Activated naive CD4-positive, alpha-beta T cell treated with anti-CD3 and anti-CD28 coated beads for 36 hours (primary cell): ENCODE data around the gene PI4KB. TPM values are rescaled to one million over a fixed set of nuclear protein-coding genes. Genes with fewer than 3 reads are reported as not detected.

Experiments used
- CTCF ChIA-PET: fragments of 350-600 bp; sonication (Branson Sonifier 250); formaldehyde crosslinking; loops from one replicate; lab custom pipeline; 2021; ENCODE audit warnings: antibody characterized with exemption; lab: Charles Lee
- DNase-seq: peaks from one replicate; pipeline ENCODE4 v3.0.0-alpha.2; 2020
- H3K27ac Mint-ChIP-seq: one replicate; pipeline ENCODE4 v1.8.0; 2021; ENCODE audit warnings: mild to moderate bottlenecking, mixed read lengths
- H3K27me3 Mint-ChIP-seq: one replicate; pipeline ENCODE4 v1.8.0; 2021; ENCODE audit warnings: low read depth, mixed read lengths
- H3K36me3 Mint-ChIP-seq: one replicate; pipeline ENCODE4 v1.8.0; 2021; ENCODE audit warnings: low read depth, mixed read lengths
- H3K4me1 Mint-ChIP-seq: one replicate; pipeline ENCODE4 v1.8.0; 2021; ENCODE audit warnings: low read depth, mixed read lengths
- H3K4me3 Mint-ChIP-seq: one replicate; pipeline ENCODE4 v1.8.0; 2021; ENCODE audit warnings: mild to moderate bottlenecking, moderate library complexity, mixed read lengths
- H3K9me3 Mint-ChIP-seq: one replicate; pipeline ENCODE4 v1.8.0; 2021; ENCODE audit warnings: mixed read lengths
- intact Hi-C: fragments of 100-400 bp; cut with micrococcal nuclease; formaldehyde crosslinking; loops from one replicate; pipeline ENCODE4 v1.15.1; 2023
- total RNA-seq, 2 experiments: library from RNA; stranded (reverse); gene quantifications; one replicate each; pipeline ENCODE4 v1.2.3, GENCODE V29; 2021

Gene PI4KB
- total RNA-seq, 2 experiments from 2014 or later, result 64.1 to 69.2 TPM

DNA sequence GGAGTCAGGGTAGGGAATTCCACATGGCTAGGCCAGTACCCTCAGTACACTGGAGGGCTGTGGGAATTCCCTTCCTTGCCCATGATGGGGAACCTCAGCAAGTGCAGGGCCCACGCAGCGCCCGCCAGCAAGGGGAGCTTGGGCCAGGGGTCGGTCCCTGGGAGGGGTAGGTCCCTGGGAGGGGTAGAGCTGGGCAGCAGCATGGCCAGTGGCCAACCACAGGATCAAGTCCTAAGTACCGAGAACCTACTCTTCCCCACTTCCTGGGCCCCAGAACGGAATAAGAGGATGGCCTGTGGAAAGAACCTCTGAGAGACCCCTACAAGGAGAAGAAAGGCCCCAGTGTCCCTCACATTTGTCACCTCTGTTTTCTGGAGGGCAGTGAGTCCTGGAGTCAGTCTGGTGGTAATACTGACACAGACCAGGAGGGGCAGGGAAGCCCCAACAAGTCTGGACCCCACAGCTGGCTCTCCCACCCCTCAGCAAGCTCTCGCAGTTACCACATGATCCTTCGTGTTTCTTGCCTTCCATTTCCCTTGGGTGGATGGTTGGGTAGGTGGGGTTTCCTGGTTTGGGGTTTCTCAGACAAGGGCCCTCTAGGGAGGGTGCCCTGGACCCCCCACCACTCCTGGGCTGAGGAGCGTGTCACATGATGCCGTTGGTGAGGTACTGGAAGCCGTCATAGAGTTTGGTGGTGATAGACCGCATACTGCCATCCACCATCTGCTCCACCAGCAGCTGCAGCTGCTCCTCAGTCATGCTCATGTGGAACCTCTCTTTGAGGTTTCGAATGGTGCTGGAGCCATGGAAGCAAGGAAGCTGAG is 34.8 kb downstream of the PI4KB start:
- H3K4me3 Mint-ChIP-seq, result no peak overlapping the region
- no peaks in the 10 kb centered on the region for H3K27me3 Mint-ChIP-seq
- peaks cover 21% of the 10 kb centered on the region for H3K36me3 Mint-ChIP-seq
- no peak for DNase-seq
- intact Hi-C loops, result no loop called here
- H3K27ac Mint-ChIP-seq, result peak overlapping the region; percentile 46
- CTCF ChIA-PET, result interaction anchor here (1.5 to 7.2 kb wide), 2 partner anchors 9 to 48 kb away, joined by 4 to 59 read pairs; no protein-coding TSS in a partner anchor
- no peaks in the 10 kb centered on the region for H3K9me3 Mint-ChIP-seq
- H3K4me1 Mint-ChIP-seq, result peaks cover 13% of the 10 kb centered on the region

DNA sequence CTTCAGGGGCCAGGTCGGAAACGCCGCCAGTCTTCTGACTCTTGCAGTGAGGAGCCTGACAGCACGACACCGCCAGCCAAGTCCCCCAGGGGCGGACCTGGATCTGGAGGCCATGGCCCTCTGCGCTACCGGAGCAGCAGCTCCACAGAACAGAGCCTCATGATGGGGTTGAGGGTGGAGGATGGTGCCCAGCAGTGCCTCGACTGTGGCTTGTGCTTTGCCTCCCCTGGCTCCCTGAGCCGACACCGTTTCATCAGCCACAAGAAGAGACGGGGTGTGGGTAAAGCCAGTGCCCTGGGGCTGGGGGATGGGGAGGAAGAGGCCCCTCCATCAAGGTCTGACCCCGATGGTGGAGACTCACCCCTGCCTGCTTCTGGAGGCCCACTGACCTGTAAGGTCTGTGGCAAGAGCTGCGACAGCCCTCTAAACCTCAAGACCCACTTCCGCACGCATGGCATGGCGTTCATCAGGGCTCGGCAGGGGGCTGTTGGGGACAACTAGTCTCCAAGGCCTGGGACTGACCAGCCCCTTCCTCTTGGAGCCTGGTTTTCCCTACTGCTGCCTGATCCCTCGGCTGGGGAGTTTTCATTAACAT is 36.4 kb downstream of the PI4KB start:
- DNase-seq, result no peak
- no peak overlapping the region for H3K4me3 Mint-ChIP-seq
- H3K36me3 Mint-ChIP-seq, result peaks cover 24% of the 10 kb centered on the region
- CTCF ChIA-PET, result no interaction called here
- H3K27ac Mint-ChIP-seq, result no peak overlapping the region
- H3K9me3 Mint-ChIP-seq, result no peaks in the 10 kb centered on the region
- intact Hi-C loops, result no loop called here
- H3K27me3 Mint-ChIP-seq, result no peaks in the 10 kb centered on the region
- H3K4me1 Mint-ChIP-seq, result peaks cover 18% of the 10 kb centered on the region

DNA sequence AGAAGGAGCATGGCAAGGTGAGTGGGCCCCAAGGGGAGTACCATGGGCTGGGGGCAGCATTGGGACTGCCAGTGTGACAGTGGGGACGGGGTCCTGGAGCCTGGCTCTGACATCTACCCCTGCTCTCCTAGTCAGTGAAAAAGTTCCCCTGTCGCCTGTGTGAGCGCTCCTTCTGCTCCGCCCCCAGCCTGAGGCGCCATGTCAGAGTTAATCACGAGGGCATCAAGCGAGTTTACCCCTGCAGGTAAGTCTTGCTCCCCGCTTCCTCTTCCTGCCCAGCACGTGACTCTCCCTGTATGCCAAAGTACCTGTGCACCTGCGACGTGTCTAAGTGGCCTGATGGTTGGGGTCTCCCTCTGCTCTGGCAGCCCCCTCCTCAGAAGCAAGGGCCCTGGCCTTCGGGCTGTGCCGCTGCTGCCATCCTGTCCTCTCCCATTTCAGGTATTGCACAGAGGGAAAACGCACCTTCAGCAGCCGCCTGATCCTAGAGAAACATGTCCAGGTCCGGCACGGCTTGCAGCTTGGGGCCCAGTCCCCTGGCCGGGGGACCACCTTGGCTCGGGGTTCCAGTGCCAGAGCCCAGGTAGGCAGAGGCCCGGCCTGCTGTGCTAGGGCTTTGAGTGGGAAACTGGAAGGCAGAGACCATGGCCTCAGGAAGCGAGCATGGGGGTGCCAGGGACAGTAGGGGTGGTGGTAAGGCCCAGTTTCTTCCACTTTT is 37.1 kb downstream of the PI4KB start:
- Mint-ChIP-seq H3K9me3 (no peaks in the 10 kb centered on the region), H3K4me3 (no peak overlapping the region), H3K27ac (peak overlapping the region; percentile 36), H3K27me3 (no peaks in the 10 kb centered on the region), H3K4me1 (peaks cover 18% of the 10 kb centered on the region), H3K36me3 (peaks cover 23% of the 10 kb centered on the region)
- no peak for DNase-seq
- CTCF ChIA-PET, result no interaction called here
- intact Hi-C loops, result loop anchor here (10.0 kb wide), 1 partner anchor 325 kb away; the partner anchor contains the start of gene SNX27

DNA sequence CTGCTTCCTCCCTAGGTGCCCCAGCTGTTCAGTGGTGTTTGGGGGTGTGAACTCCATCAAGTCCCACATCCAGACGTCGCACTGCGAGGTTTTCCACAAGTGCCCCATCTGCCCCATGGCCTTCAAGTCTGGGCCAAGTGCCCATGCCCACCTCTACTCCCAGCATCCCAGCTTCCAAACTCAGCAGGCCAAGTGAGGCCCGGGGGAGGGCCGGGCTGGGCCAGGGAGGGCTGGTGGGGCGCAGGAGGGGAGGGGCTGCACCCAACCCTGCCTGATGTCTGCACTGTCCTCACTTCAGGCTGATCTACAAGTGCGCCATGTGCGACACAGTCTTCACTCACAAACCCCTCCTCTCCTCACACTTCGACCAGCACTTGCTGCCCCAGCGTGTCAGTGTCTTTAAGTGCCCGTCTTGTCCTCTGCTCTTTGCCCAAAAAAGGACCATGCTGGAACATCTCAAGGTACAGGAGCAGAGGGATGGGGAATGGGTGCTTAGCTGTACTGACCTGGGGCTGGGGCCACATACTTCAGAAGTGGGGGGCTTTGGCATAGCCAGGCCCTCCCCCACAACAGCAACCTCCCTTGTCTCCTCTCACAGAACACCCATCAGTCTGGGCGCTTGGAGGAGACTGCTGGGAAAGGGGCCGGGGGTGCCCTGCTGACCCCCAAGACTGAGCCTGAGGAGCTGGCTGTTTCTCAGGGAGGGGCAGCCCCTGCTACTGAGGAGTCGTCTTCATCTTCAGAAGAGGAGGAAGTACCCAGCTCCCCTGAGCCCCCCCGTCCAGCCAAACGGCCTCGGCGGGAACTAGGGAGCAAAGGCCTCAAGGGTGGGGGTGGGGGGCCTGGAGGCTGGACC is 37.9 kb downstream of the PI4KB start:
- Mint-ChIP-seq H3K27me3 (no peaks in the 10 kb centered on the region), H3K9me3 (no peaks in the 10 kb centered on the region), H3K36me3 (peaks cover 19% of the 10 kb centered on the region), H3K27ac (peak overlapping the region; percentile 1), H3K4me1 (peaks cover 20% of the 10 kb centered on the region), H3K4me3 (no peak overlapping the region)
- no peak for DNase-seq
- intact Hi-C loops, result loop anchor here (10.0 kb wide), 1 partner anchor 325 kb away; the partner anchor contains the start of gene SNX27
- CTCF ChIA-PET, result no interaction called here

DNA sequence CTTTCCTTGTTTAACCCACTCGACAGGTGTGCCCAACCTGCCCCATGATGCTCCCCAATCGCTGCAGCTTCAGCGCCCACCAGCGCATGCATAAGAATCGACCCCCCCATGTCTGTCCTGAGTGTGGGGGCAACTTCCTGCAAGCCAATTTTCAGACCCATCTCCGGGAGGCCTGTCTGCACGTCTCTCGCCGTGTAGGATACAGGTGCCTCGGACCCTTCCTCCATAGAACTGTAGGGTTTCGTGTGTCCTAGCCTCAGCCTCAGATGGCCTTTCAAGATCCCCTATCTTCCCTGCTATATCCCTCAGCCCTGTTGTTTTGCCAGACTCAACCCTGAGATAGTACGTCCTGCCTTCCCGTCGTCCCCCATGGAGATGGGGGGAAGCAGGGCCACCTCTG is 38.7 kb downstream of the PI4KB start:
- no peaks in the 10 kb centered on the region for H3K27me3 Mint-ChIP-seq
- H3K9me3 Mint-ChIP-seq, result no peaks in the 10 kb centered on the region
- intact Hi-C loops, result loop anchor here (10.0 kb wide), 1 partner anchor 326 kb away; the partner anchor contains the start of gene SNX27
- no peak for DNase-seq
- CTCF ChIA-PET, result no interaction called here
- no peak overlapping the region for H3K4me3 Mint-ChIP-seq
- H3K36me3 Mint-ChIP-seq, result peaks cover 19% of the 10 kb centered on the region
- H3K4me1 Mint-ChIP-seq, result peaks cover 28% of the 10 kb centered on the region
- peak overlapping the region; percentile 20 for H3K27ac Mint-ChIP-seq

DNA sequence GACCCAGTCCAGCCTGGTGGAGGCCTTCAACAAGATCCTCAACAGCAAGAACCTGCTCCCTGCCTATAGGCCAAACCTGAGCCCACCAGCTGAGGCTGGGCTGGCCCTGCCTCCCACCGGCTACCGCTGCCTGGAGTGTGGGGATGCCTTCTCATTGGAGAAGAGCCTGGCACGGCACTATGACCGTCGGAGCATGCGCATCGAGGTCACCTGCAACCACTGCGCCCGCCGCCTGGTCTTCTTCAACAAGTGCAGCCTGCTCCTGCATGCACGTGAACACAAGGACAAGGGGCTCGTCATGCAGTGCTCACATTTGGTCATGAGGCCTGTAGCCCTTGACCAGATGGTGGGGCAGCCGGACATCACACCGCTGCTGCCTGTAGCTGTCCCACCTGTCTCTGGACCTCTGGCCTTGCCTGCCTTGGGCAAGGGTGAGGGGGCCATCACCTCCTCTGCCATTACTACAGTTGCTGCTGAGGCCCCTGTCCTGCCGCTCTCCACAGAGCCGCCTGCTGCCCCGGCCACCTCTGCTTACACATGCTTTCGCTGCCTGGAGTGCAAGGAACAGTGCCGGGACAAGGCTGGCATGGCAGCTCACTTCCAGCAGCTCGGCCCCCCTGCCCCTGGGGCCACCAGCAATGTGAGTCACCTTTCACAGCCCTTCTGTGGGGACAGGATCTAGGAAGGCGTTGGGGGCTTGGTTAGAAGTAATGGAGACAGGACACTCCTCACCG is 39.3 kb downstream of the PI4KB start:
- peaks cover 15% of the 10 kb centered on the region for H3K36me3 Mint-ChIP-seq
- no peak overlapping the region for H3K27ac Mint-ChIP-seq
- no peak for DNase-seq
- H3K9me3 Mint-ChIP-seq, result no peaks in the 10 kb centered on the region
- CTCF ChIA-PET, result no interaction called here
- intact Hi-C loops, result loop anchor here (10.0 kb wide), 1 partner anchor 327 kb away; the partner anchor contains the start of gene SNX27
- H3K4me1 Mint-ChIP-seq, result peaks cover 34% of the 10 kb centered on the region
- H3K4me3 Mint-ChIP-seq, result no peak overlapping the region
- no peaks in the 10 kb centered on the region for H3K27me3 Mint-ChIP-seq

DNA sequence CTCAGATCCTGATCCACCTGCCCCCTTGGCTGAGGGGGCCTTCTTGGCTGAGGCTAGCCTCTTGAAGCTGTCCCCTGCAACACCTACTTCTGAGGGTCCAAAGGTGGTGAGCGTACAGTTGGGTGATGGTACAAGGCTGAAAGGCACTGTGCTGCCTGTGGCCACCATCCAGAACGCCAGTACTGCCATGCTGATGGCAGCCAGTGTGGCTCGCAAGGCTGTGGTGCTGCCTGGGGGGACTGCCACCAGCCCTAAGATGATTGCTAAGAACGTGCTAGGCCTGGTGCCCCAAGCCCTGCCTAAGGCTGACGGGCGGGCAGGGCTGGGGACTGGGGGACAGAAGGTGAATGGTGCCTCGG is 39.9 kb downstream of the PI4KB start:
- H3K36me3 Mint-ChIP-seq, result peaks cover 12% of the 10 kb centered on the region
- DNase-seq, result no peak
- no peak overlapping the region for H3K4me3 Mint-ChIP-seq
- CTCF ChIA-PET, result no interaction called here
- H3K4me1 Mint-ChIP-seq, result peaks cover 35% of the 10 kb centered on the region
- intact Hi-C loops, result loop anchor here (10.0 kb wide), 1 partner anchor 327 kb away; the partner anchor contains the start of gene SNX27
- no peak overlapping the region for H3K27ac Mint-ChIP-seq
- no peaks in the 10 kb centered on the region for H3K9me3 Mint-ChIP-seq
- H3K27me3 Mint-ChIP-seq, result no peaks in the 10 kb centered on the region

DNA sequence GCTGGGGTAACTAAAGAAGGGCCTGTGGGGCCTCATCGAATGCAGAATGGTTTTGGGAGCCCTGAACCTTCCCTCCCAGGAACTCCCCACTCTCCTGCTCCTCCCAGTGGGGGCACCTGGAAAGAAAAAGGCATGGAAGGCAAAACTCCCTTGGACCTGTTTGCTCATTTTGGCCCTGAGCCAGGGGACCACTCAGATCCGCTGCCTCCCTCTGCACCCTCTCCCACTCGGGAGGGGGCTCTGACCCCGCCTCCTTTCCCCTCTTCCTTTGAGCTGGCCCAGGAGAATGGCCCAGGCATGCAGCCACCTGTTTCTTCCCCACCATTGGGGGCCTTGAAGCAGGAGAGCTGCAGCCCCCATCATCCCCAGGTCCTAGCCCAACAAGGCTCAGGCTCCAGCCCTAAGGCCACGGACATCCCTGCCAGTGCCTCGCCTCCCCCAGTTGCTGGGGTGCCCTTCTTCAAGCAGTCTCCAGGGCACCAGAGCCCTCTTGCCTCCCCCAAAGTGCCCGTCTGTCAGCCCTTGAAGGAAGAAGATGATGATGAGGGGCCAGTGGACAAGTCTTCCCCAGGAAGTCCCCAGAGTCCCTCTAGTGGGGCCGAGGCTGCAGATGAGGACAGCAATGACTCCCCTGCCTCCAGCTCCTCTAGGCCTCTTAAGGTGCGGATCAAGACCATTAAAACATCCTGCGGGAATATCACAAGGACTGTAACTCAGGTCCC is 40.4 kb downstream of the PI4KB start:
- no peak for DNase-seq
- peaks cover 14% of the 10 kb centered on the region for H3K36me3 Mint-ChIP-seq
- no peaks in the 10 kb centered on the region for H3K27me3 Mint-ChIP-seq
- H3K9me3 Mint-ChIP-seq, result no peaks in the 10 kb centered on the region
- no peak overlapping the region for H3K27ac Mint-ChIP-seq
- no peak overlapping the region for H3K4me3 Mint-ChIP-seq
- CTCF ChIA-PET, result no interaction called here
- peaks cover 35% of the 10 kb centered on the region for H3K4me1 Mint-ChIP-seq
- intact Hi-C loops, result loop anchor here (10.0 kb wide), 1 partner anchor 328 kb away; the partner anchor contains the start of gene SNX27

DNA sequence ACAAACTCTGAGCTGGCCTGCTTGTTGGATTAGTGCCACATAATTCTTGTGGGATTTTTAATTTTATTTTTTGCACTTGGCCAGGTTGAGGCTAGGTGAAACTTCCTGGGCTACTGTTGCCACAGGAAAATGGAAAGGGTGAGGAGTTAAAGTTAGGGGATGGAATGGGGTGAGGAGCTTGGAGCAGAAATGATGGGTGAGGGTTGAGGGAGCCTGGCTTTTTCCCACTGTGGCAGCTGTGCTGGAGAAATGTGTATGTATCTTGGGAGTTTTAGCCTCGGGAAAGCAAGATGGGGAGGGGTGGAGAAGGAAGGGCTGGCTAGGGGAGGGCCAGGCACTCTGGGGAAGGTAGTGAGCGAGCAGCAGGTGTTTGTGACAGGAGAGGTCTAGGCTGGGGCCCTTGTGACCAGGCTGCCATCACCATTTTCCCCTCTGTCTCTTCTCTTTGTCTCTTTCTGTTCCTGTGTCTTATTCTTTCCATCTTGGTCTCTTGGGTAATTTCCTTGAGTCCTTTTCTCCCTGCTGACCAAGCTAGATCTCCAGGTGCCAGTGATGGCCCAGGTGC is 43.1 kb downstream of the PI4KB start:
- H3K27me3 Mint-ChIP-seq, result no peaks in the 10 kb centered on the region
- DNase-seq, result no peak
- H3K4me1 Mint-ChIP-seq, result peaks cover 32% of the 10 kb centered on the region
- H3K9me3 Mint-ChIP-seq, result no peaks in the 10 kb centered on the region
- H3K27ac Mint-ChIP-seq, result peak overlapping the region; percentile 89
- H3K36me3 Mint-ChIP-seq, result peaks cover 6% of the 10 kb centered on the region
- intact Hi-C loops, result loop anchor here (5.0 to 10.0 kb wide), 4 partner anchors 228 to 623 kb away; partner anchors contain the start of genes C2CD4D, CGN, SNX27 and THEM4
- CTCF ChIA-PET, result interaction anchor here (0.9 to 2.6 kb wide), 4 partner anchors 17 to 184 kb away, joined by 3 to 14 read pairs (median 6); no protein-coding TSS in a partner anchor
- H3K4me3 Mint-ChIP-seq, result peak overlapping the region; percentile 98
